ENCODE results near the gene KIF3C.

- TF ChIP-seq CTCF (conservative IDR thresholded peaks at IDR 0.05; ENCODE audit: low read depth, low read length) (no peak), EZH2phosphoT487 (IDR thresholded peaks at IDR 0.05; ENCODE audit: borderline replicate concordance, low read length) (no peak)
Measured at GRCh38 chr2:25989154-25989553, 6.9 kb upstream of the KIF3C start.

All from PC-3 (cell line).